Ureter (tissue), 1 donor: ENCODE measurements around the gene SMG1. TPM values are rescaled to one million over a fixed set of nuclear protein-coding genes. Genes with fewer than 3 reads are reported as not detected.
"Not testable (repeated sequence)": the region's sequence is repeated elsewhere in the genome, so short reads cannot be mapped to it uniquely, and the experiment has no call there.

Experiments
- DNase-seq: peaks from one replicate; pipeline ENCODE4 v3.0.0-alpha.2; 2020; ENCODE audit warnings: low spot score
- total RNA-seq: library from RNA; stranded (reverse); gene quantifications from one replicate; pipeline ENCODE4 v1.2.4, GENCODE V29; 2023
- donor health status: DM: yes; HTN: yes; CAD: no.

The SMG1 gene
- total RNA-seq, 1 donor from 2014 or later = 168 TPM

GRCh38 chr16:18762713-18763112 lies 163.5 kb downstream of the SMG1 start:
- not testable (repeated sequence) for DNase-seq

GRCh38 chr16:18759598-18760520 lies 166.3 kb downstream of the SMG1 start:
- DNase-seq = not testable (repeated sequence)

- not testable (repeated sequence) for DNase-seq
These were observed 168.1 kb downstream of the SMG1 start for GRCh38 chr16:18757960-18758660.

- not testable (repeated sequence) for DNase-seq
These were observed 169.6 kb downstream of the SMG1 start for GRCh38 chr16:18756639-18757038.

Other genes starting within 250 kb of the SMG1 start
- gene RPS15A, start 136.1 kb downstream of the SMG1 start, total RNA-seq = 1,598 TPM
- gene ARL6IP1, start 124.9 kb downstream of the SMG1 start, total RNA-seq = 97.6 TPM
- 18.6 TPM for gene TMC7, start 57.5 kb upstream of the SMG1 start, total RNA-seq
- gene COQ7, start 141.2 kb upstream of the SMG1 start, total RNA-seq = 29.7 TPM
- gene ITPRIPL2, start 187.6 kb upstream of the SMG1 start, total RNA-seq = 61.3 TPM
- 24.4 TPM for gene SYT17, start 241.8 kb upstream of the SMG1 start, total RNA-seq